DMS153 treated with DMSO at 0.1 percent for 48 hours (cell line): Measurements from ENCODE around the gene MDH1.
"Not testable (repeated sequence)": the region's sequence is repeated elsewhere in the genome, so short reads cannot be mapped to it uniquely, and the experiment has no call there.

Experiments
- DNase-seq: peaks from one replicate; lab custom pipeline; 2025; ENCODE audit not compliant: unreplicated experiment; lab: John Stamatoyannopoulos, UW

Gene MDH1

GRCh38 chr2:63588385-63589147, at the start of gene MDH1, which contains the start of gene WDPCP:
Gene MDH1 (plus strand): TSS chr2:63588963. CDS start chr2:63589044, 81 bp downstream.
Gene WDPCP (minus strand): TSS chr2:63588477. CDS start chr2:63588271, 206 bp downstream.
- peak; percentile 97 for DNase-seq

- no peak for DNase-seq
Observed at GRCh38 chr2:63539416-63540162, 49.2 kb upstream of the MDH1 start.

- DNase-seq: no peak
Observed at GRCh38 chr2:63544017-63544627, 44.6 kb upstream of the MDH1 start.

- no peak for DNase-seq
Observed at GRCh38 chr2:63545023-63545422, 43.7 kb upstream of the MDH1 start.

- no peak for DNase-seq
Observed at GRCh38 chr2:63553049-63553448, 35.7 kb upstream of the MDH1 start.

- DNase-seq: no peak
Observed at GRCh38 chr2:63555299-63555698, 33.5 kb upstream of the MDH1 start.

GRCh38 chr2:63555931-63556330, 32.8 kb upstream of the MDH1 start:
- no peak for DNase-seq

- not testable (repeated sequence) for DNase-seq
Observed at GRCh38 chr2:63557819-63558218, 30.9 kb upstream of the MDH1 start.

- DNase-seq: not testable (repeated sequence)
Observed at GRCh38 chr2:63558922-63559321, 29.8 kb upstream of the MDH1 start.

GRCh38 chr2:63562751-63563150, 26.0 kb upstream of the MDH1 start:
- DNase-seq: no peak

- no peak for DNase-seq
Observed at GRCh38 chr2:63569740-63570139, 19.0 kb upstream of the MDH1 start.

- no peak for DNase-seq
Observed at GRCh38 chr2:63571291-63571690, 17.5 kb upstream of the MDH1 start.

- no peak for DNase-seq
Observed at GRCh38 chr2:63572001-63572400, 16.8 kb upstream of the MDH1 start.

- not testable (repeated sequence) for DNase-seq
Observed at GRCh38 chr2:63573026-63573425, 15.7 kb upstream of the MDH1 start.

- not testable (repeated sequence) for DNase-seq
Observed at GRCh38 chr2:63573726-63574345, 14.9 kb upstream of the MDH1 start.

GRCh38 chr2:63576546-63576945, 12.2 kb upstream of the MDH1 start:
- DNase-seq: no peak

- DNase-seq: no peak
Observed at GRCh38 chr2:63578767-63579166, 10.0 kb upstream of the MDH1 start.

GRCh38 chr2:63580651-63581297, 8.0 kb upstream of the MDH1 start:
- no peak for DNase-seq

GRCh38 chr2:63581298-63581961, 7.3 kb upstream of the MDH1 start:
- DNase-seq: no peak

GRCh38 chr2:63582873-63583272, 5.9 kb upstream of the MDH1 start:
- no peak for DNase-seq
